Lower lobe of right lung (tissue), 2 donors: Measurements from ENCODE around the gene KANK4. TPM values are rescaled to one million over a fixed set of nuclear protein-coding genes. Genes with fewer than 3 reads are reported as not detected.

Experiments
- ATAC-seq, 2 donors: fragments of 200-7000 bp; cut with Tn5 transposase; one replicate each; pipeline ENCODE4 v1.9.1; 2020 to 2022; ENCODE audit warnings: mild to moderate bottlenecking in 2 of 2, moderate library complexity in 2 of 2
- DNase-seq: peaks from one replicate; pipeline ENCODE4 v3.0.0-alpha.2; 2020
- H3K27ac ChIP-seq: fragments of 200-600 bp; one replicate; pipeline ENCODE4 v1.8.0; 2022
- H3K27me3 ChIP-seq: fragments of 200-600 bp; one replicate; pipeline ENCODE4 v1.8.0; 2022; ENCODE audit warnings: low read depth
- H3K36me3 ChIP-seq: fragments of 200-600 bp; one replicate; pipeline ENCODE4 v1.8.0; 2022; ENCODE audit warnings: mild to moderate bottlenecking
- H3K4me1 ChIP-seq: fragments of 200-600 bp; one replicate; pipeline ENCODE4 v1.8.0; 2022
- H3K4me3 ChIP-seq: fragments of 200-600 bp; one replicate; pipeline ENCODE4 v1.8.0; 2022; ENCODE audit warnings: mild to moderate bottlenecking
- H3K9me3 ChIP-seq: fragments of 200-600 bp; one replicate; pipeline ENCODE4 v1.8.0; 2022
- intact Hi-C: fragments of 100-400 bp; cut with DNase I; formaldehyde crosslinking; loops from one replicate; pipeline ENCODE4 v1.11.0; 2022
- total RNA-seq: library from RNA; stranded (reverse); fragmentation: NEBNext Ultra II Directional; extraction: Animal tissue kit (Norgen Biotek cat#: 25700); gene quantifications from one replicate; pipeline ENCODE4 v1.2.1, GENCODE V29; 2021
- TF ChIP-seq, protein P1 (sequence below): fragments of 200-600 bp; IDR thresholded peaks from one replicate; pipeline ENCODE4 v1.8.0; 2022; ENCODE audit warnings: antibody characterized with exemption, mild to moderate bottlenecking
- donor health status: DM: no; HTN: yes; CAD: no; lungs with severe emphysema.

The KANK4 gene
- total RNA-seq, 1 donor from 2014 or later, result 4.4 TPM

DNA sequence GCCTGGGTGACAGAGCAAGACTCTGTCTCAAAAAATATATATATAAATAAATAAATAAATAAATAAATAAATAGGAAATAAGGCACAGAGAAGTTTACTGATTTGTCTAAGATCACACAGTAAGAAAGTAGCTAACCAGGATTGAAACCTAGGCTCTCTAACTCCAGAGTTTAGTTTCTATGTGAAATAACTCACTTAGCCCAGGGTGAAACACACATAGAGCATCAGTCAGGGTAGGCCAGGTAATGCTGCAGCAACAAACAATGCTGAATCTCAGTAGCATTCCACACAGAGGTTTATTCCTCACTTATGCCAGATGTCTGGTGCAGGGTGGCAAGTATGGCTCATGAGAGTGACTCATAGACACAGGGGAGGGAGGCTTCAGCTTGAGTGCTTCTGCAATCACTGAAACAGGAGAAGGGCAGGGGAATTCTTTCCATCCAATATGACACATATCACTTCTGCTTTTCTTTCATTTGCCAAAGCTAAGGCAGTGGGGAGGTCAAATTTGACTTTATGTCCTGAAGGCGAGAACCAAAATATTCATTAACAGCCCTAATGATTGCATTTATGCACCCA is 37.1 kb upstream of the KANK4 start:
- H3K36me3 ChIP-seq, result no peaks in the 10 kb centered on the region
- peaks cover 5% of the 10 kb centered on the region for H3K4me1 ChIP-seq
- H3K9me3 ChIP-seq, result no peaks in the 10 kb centered on the region
- peak; percentile 41 to 64 for ATAC-seq
- H3K27ac ChIP-seq, result no peak overlapping the region
- intact Hi-C loops, result no loop called here
- H3K27me3 ChIP-seq, result no peaks in the 10 kb centered on the region
- no peak overlapping the region for H3K4me3 ChIP-seq
- DNase-seq, result no peak
- TF ChIP-seq, protein P1, sequence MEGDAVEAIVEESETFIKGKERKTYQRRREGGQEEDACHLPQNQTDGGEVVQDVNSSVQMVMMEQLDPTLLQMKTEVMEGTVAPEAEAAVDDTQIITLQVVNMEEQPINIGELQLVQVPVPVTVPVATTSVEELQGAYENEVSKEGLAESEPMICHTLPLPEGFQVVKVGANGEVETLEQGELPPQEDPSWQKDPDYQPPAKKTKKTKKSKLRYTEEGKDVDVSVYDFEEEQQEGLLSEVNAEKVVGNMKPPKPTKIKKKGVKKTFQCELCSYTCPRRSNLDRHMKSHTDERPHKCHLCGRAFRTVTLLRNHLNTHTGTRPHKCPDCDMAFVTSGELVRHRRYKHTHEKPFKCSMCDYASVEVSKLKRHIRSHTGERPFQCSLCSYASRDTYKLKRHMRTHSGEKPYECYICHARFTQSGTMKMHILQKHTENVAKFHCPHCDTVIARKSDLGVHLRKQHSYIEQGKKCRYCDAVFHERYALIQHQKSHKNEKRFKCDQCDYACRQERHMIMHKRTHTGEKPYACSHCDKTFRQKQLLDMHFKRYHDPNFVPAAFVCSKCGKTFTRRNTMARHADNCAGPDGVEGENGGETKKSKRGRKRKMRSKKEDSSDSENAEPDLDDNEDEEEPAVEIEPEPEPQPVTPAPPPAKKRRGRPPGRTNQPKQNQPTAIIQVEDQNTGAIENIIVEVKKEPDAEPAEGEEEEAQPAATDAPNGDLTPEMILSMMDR, result no peak

DNA sequence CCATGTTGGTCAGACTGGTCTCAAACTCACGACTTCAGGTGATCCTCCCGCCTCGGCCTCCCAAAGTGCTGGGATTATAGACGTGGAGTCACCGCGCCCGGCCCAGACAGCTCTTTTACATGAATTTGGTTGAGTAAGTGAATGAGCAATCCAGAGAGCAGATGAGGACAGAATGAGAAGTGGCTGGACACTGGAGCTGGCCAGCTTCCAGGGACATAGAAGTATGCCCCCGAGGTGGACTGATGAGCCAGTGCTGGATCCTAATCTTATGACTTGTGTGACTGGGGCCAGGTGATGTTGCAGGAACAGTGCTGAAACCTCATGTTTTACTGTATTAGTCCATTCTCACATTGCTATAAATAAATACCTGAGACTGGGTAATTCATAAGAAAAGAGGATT is 35.9 kb upstream of the KANK4 start:
- no peaks in the 10 kb centered on the region for H3K36me3 ChIP-seq
- peak; percentile 52 for DNase-seq
- H3K4me1 ChIP-seq, result peaks cover 5% of the 10 kb centered on the region
- H3K27ac ChIP-seq, result no peak overlapping the region
- intact Hi-C loops, result no loop called here
- no peak overlapping the region for H3K4me3 ChIP-seq
- TF ChIP-seq, protein P1, result no peak
- H3K9me3 ChIP-seq, result no peaks in the 10 kb centered on the region
- H3K27me3 ChIP-seq, result no peaks in the 10 kb centered on the region
- ATAC-seq, result no peak

DNA sequence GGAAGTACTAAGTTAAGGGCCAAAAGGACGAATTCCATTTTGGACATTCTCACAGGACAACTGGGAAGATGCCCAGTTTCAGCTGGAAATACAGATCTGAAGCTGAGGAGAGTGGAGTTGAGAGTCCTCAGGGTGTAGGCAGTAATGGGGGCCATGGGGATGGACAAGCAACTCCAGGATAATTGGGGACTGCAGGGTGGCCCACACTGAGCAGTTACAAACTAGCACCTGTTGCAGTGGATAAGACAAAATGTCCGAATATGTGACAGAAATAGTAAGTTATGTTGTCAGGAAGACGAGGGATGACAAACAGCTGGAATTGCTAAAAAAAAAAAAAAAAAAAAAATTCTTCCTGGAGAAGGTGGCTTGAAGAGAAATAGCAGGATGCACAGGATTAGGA is 34.6 kb upstream of the KANK4 start:
- TF ChIP-seq, protein P1, result no peak
- Histone ChIP-seq H3K36me3 (no peaks in the 10 kb centered on the region), H3K4me1 (peaks cover 5% of the 10 kb centered on the region), H3K27ac (no peak overlapping the region), H3K27me3 (no peaks in the 10 kb centered on the region), H3K4me3 (no peak overlapping the region), H3K9me3 (no peaks in the 10 kb centered on the region)
- DNase-seq, result no peak
- intact Hi-C loops, result no loop called here
- ATAC-seq, result no peak

DNA sequence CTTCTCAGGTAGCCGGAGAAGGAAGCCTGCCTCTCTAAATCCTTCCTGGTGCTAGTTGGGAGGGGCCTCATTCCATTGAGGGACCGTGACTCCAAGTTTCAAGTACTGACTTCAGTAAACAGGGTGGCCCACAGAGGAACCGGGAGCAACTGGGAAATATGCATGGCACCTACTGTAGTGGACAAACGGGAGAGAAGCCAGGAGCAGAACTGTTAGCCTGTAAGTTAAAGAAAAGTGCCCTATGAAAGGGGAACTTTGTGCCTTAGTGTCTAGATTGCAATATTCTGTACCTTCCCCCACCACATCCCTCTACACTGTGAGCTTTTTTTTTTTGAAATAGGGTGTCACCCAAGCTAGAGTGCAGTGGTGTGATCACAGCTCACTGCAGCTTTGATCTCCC is 33.2 kb upstream of the KANK4 start:
- H3K9me3 ChIP-seq, result no peaks in the 10 kb centered on the region
- no peaks in the 10 kb centered on the region for H3K27me3 ChIP-seq
- DNase-seq (no peak), ATAC-seq (peak; percentile 87 to 94)
- intact Hi-C loops, result no loop called here
- TF ChIP-seq, protein P1, result no peak
- H3K36me3 ChIP-seq, result no peaks in the 10 kb centered on the region
- no peak overlapping the region for H3K27ac ChIP-seq
- peaks cover 5% of the 10 kb centered on the region for H3K4me1 ChIP-seq
- H3K4me3 ChIP-seq, result no peak overlapping the region

DNA sequence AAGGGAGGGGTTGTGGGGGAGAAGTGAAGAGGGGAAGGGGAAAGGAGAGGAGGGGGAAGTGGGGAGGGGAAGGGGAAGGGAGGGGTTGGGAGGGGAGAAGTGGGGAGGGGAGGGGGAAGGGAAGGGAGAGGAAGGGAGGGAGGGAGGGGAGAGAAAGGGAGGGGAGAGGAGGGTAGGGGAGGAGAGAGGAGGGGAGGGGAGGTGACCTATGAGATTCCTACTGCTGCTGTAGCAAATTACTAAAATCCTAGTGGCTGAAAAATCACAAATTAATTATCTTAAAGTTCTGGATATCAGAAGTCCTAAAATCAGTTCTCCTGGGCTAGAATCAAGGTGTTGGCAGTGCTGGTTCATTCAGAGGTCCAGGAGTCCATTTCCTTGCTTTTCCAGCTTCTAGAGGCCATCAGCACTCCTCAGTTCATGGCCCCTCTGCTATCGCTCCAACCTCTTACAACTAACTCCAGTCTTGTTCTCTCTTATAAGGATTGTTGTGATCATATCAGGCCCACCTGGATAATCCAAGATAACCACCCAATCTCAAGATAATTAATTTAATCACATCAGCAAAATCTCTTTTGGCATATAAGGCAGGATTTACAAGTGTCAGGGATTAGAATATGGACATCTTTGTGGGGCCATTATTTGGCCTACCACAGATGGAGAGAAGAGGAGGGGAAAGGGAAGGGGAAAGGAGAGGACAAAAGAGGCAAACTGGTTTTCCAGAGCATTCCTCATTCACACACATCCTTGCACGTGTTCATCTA is 30.4 kb upstream of the KANK4 start:
- Histone ChIP-seq H3K27ac (no peak overlapping the region), H3K9me3 (no peaks in the 10 kb centered on the region), H3K4me3 (no peak overlapping the region), H3K36me3 (no peaks in the 10 kb centered on the region), H3K4me1 (peaks cover 5% of the 10 kb centered on the region), H3K27me3 (no peaks in the 10 kb centered on the region)
- TF ChIP-seq, protein P1, result no peak
- ATAC-seq (no peak), DNase-seq (no peak)
- intact Hi-C loops, result no loop called here
